ENCODE measurements around the gene CAMK1D. TPM values are rescaled to one million over a fixed set of nuclear protein-coding genes. Genes with fewer than 3 reads are reported as not detected.

CAMK1D gene
- total RNA-seq, 1 donor from 2014 or later = 22.5 TPM

DNA sequence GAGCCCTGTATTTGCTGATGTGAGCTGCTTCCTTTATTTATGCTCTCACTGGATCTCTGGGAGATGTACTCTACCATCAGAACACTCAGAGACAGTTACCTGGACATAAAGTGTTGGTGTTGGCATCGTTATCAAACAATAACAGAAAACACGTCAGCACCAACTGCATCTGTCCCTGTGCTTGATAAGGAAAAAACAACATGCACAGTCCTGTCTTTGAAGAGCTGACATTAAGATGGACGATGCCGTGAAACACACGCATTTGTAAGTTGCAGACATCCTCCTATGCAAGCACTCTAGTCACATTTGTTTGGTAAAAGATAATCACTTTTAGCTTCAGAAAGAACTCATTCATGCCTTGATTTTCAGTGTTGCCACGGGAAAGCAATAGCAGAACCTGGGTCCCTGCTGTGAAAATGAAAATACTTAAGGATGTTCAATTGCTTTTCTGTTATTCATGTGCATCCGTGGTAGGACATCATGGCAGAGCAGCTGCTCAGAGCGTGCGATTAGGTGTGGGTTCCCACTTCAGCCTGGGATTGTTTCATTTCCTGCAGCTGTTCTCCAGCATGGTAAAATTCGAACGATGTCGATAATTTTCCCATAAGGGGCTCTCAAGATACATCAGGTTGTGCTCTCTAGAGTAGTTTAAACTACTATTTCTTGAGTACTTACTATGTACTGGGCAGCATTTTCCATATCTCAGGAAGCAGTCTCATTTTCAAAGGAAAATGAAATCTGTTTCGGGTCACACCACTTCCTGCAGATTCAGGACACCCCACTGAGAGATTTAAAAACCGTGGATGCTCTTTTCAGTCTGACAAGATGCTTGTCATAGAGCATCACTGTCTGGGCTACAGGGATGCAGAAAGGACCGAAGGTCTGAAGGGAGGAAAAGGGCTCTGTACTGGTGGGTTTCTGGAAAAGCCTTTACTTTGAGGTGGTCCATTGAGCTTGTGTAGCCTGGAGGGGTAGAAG lies 248.7 kb downstream of the CAMK1D start:
- no peaks in the 10 kb centered on the region for H3K27me3 ChIP-seq (ENCODE audit: low read depth)
- H3K36me3 ChIP-seq = no peaks in the 10 kb centered on the region
- intact Hi-C loops (cut with DNase I) = no loop called here
- no peaks in the 10 kb centered on the region for H3K4me1 ChIP-seq
- no peak overlapping the region for H3K27ac ChIP-seq
- no peak for TF ChIP-seq CTCF (IDR thresholded peaks at IDR 0.05)
- H3K9me3 ChIP-seq = no peaks in the 10 kb centered on the region
- no peak overlapping the region for H3K4me3 ChIP-seq
- DNase-seq (no peak), ATAC-seq (no peak)

DNA sequence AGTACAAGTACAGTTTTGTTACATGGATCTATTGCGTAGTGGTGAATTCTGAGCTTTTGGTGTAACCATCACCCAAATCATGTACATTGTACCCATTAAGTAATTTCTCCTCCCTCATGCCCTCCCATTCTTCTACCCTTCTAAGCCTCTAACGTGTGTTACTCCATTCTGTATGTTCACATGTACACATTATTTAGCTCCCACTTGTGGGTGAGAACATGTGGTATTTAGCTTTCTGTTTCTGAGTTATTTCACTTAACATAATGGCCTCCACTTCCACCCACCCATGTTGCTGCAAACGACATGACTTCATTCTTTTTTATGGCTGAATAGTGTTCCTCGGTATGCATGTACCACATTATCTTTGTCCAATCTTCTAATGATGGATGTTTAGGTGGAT lies 251.3 kb downstream of the CAMK1D start:
- Histone ChIP-seq H3K27ac (no peak overlapping the region), H3K4me1 (peaks cover 8% of the 10 kb centered on the region), H3K4me3 (no peak overlapping the region), H3K36me3 (no peaks in the 10 kb centered on the region), H3K9me3 (no peaks in the 10 kb centered on the region), H3K27me3 (ENCODE audit: low read depth) (no peaks in the 10 kb centered on the region)
- intact Hi-C loops (cut with DNase I) = no loop called here
- DNase-seq (no peak), ATAC-seq (peak in 1 of 2 donors; percentile 31)
- TF ChIP-seq CTCF (IDR thresholded peaks at IDR 0.05) = no peak

DNA sequence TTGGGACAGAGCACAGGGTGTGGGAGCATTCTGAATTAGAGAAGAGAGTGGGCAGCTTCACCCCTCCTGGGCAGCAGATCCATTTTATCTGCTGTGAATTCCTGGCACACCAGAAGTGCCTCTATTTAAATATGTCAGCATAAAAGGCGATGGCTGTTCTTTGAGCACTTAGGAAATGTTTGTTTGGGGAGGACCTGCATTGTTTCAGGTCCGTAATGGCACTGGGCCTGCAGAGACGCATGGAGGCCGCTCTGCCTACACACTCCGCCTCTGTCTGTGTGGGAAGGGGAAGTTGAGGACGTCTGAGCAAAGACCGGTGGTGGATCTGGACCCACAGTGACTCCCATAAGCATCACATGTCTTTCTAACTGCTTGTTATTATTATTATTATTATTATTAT lies 253.2 kb downstream of the CAMK1D start:
- intact Hi-C loops (cut with DNase I) = no loop called here
- H3K36me3 ChIP-seq = no peaks in the 10 kb centered on the region
- H3K4me1 ChIP-seq = peaks cover 17% of the 10 kb centered on the region
- H3K27me3 ChIP-seq (ENCODE audit: low read depth) = no peaks in the 10 kb centered on the region
- H3K4me3 ChIP-seq = no peak overlapping the region
- H3K9me3 ChIP-seq = no peaks in the 10 kb centered on the region
- TF ChIP-seq CTCF (IDR thresholded peaks at IDR 0.05) = no peak
- H3K27ac ChIP-seq = no peak overlapping the region
- ATAC-seq = no peak
- DNase-seq = no peak

DNA sequence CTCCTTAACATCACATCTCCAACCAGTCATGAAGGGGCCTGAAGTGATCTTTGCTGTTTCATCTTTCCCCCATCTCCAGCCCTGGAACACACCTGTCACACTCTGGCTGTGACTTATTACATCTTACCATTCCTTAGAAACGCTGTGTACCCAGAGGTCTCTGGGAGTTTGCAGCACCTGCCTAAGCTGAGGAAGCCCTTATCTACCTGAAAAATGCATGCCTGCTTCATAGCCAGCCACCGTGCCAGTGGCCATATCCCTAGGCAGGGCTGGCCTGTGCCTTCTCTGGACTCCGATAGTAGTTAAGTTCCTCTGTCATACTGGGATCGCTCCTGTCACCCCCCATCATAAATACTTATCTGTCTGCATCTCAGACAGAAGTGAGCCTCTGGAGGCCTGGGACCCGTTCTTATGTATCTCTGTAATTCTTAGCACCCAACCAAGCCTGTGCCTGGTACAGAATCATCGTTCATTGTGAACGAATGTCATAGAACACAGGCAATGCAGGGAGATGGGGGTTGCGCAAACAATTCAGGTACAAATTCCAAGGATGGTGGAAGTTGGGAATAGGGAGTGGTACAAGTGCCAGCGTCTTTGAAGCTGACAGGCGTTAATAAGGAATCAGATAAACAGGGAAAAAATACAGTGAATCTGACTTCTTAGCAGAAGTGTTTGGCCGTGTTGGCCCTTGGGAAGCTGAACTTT lies 254.6 kb downstream of the CAMK1D start:
- Histone ChIP-seq H3K9me3 (no peaks in the 10 kb centered on the region), H3K27me3 (ENCODE audit: low read depth) (no peaks in the 10 kb centered on the region), H3K4me3 (no peak overlapping the region), H3K4me1 (peaks cover 17% of the 10 kb centered on the region), H3K36me3 (no peaks in the 10 kb centered on the region), H3K27ac (no peak overlapping the region)
- DNase-seq (no peak), ATAC-seq (no peak)
- intact Hi-C loops (cut with DNase I) = no loop called here
- no peak for TF ChIP-seq CTCF (IDR thresholded peaks at IDR 0.05)

- Histone ChIP-seq H3K36me3 (no peaks in the 10 kb centered on the region), H3K27ac (peak overlapping the region; percentile 60), H3K27me3 (ENCODE audit: low read depth) (no peaks in the 10 kb centered on the region), H3K9me3 (no peaks in the 10 kb centered on the region), H3K4me1 (peaks cover 17% of the 10 kb centered on the region), H3K4me3 (peak overlapping the region; percentile 40)
- intact Hi-C loops (cut with DNase I) = no loop called here
- DNase-seq = peak; percentile 84
- no peak for TF ChIP-seq CTCF (IDR thresholded peaks at IDR 0.05)
- ATAC-seq = peak; percentile 95 to 96
Observed at GRCh38 chr10:12605580-12606405, 256.4 kb downstream of the CAMK1D start.
